SH-SY5Y (cell line): ENCODE data around the gene DYNLRB2.

ENCODE experiments used
- GATA2 ChIP-seq: IDR thresholded peaks from 2 replicates; pipeline ENCODE4 v1.6.1; 2011; ENCODE audit warnings: mild to moderate bottlenecking, low read depth, low read length
- GATA3 ChIP-seq: IDR thresholded peaks from 2 replicates; pipeline ENCODE4 v1.6.1; 2011; ENCODE audit warnings: low read depth, mild to moderate bottlenecking, low read length, moderate library complexity

- TF ChIP-seq GATA2 (no peak), GATA3 (no peak)
Observed at GRCh38 chr16:80512593-80512853, 28.3 kb upstream of the DYNLRB2 start.
